ENCODE measurements around the gene VAMP2.

VAMP2 gene

DNA sequence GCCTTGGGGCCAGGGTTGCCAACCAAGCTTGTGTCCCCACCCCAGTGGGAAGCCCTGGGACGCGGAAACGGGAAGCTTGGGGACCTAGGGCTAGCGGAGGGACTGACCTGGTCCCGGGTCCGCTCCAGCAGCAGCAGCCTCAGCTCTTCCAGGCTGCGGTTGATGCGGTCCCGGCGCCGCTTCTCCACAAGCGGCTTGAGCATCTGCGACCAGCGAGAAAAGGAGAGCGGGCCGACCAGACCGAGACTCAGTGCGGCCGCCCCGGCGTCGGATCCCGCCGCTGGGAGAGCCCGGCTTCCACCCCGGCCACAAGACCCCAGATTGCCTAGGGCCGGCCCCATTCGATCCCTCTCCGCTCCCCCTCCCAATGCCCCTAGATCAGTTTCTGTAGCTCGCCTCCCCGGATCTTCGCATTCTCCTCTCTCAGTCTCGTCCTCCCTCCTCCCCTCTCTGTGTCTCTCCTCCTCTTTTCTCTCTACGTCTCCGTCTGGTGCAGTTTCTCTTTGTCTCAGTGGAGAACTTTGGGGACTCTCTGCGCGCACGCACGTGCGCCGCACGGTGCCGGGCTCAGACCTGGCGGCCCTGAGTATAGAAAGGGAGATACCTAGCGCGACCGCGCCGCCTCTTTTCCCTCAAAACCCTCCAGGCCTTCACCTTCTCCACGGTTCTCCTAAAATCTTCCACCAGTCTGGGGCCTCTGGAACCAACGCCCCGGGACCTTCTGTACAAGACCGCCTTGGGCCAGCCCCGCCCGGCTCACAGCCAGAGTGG is 39.6 kb downstream of the VAMP2 start:
- Histone ChIP-seq H3K27me3 (ENCODE audit: control insufficient read depth, low read length) (peaks cover 48% of the 10 kb centered on the region), H3K9me3 (ENCODE audit: control insufficient read depth, insufficient read depth, low read length) (no peaks in the 10 kb centered on the region), H3K4me2 (ENCODE audit: low read length) (peak overlapping the region; percentile 98), H3K36me3 (ENCODE audit: control insufficient read depth, low read length) (no peaks in the 10 kb centered on the region), H3K9me2 (replicated peaks; ENCODE audit: control insufficient read depth, low read length) (no peaks in the 10 kb centered on the region), H3F3A (ENCODE audit: control insufficient read depth, insufficient read depth) (peaks cover 31% of the 10 kb centered on the region), H3K27ac (ENCODE audit: low read depth, low read length) (no peak overlapping the region), H3K79me2 (ENCODE audit: control insufficient read depth, low read length) (no peaks in the 10 kb centered on the region), H3K4me3 (ENCODE audit: low read length) (peak overlapping the region; percentile 80), H3K4me1 (ENCODE audit: control insufficient read depth, low read length) (peaks cover 67% of the 10 kb centered on the region), H4K20me1 (ENCODE audit: control insufficient read depth, insufficient read depth, low read depth, low read length) (0 out of 2 replicates have a peak, but pooled peaks cover 7% of the 10 kb centered on the region)
- TF ChIP-seq EZH2phosphoT487 (IDR thresholded peaks at IDR 0.05; ENCODE audit: borderline replicate concordance, low read length), result peak; percentile 72
- TF ChIP-seq, protein P1, sequence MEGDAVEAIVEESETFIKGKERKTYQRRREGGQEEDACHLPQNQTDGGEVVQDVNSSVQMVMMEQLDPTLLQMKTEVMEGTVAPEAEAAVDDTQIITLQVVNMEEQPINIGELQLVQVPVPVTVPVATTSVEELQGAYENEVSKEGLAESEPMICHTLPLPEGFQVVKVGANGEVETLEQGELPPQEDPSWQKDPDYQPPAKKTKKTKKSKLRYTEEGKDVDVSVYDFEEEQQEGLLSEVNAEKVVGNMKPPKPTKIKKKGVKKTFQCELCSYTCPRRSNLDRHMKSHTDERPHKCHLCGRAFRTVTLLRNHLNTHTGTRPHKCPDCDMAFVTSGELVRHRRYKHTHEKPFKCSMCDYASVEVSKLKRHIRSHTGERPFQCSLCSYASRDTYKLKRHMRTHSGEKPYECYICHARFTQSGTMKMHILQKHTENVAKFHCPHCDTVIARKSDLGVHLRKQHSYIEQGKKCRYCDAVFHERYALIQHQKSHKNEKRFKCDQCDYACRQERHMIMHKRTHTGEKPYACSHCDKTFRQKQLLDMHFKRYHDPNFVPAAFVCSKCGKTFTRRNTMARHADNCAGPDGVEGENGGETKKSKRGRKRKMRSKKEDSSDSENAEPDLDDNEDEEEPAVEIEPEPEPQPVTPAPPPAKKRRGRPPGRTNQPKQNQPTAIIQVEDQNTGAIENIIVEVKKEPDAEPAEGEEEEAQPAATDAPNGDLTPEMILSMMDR (IDR thresholded peaks at IDR 0.05; ENCODE audit: low read depth, low read length, poor library complexity, severe bottlenecking), result no peak

DNA sequence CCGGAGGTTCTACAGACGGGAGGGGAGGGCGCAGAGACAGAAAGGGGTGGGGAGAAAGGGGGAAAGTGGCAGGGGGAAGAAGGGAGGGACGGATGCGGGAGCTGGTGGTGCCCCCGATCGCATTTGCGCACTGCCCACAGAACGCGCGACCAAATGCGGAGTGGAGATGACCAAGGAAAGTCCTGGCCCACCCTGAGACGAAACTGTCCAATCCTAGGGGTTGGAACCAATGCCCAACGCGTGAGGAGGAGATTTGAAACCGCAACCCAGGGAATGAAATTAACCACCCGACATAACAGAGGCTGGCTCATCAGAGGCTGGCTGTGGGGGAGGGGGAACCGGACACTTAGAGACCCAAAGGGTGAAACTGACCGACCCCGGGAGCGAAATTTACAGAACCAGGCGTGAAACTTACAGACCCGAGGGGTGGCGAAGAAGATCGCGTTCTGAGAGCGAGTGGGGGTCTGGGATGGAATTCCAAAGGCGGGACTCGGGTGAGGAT is 40.3 kb downstream of the VAMP2 start:
- peaks cover 31% of the 10 kb centered on the region for H3F3A ChIP-seq (ENCODE audit: control insufficient read depth, insufficient read depth)
- H3K4me3 ChIP-seq (ENCODE audit: low read length), result peak overlapping the region; percentile 80
- H3K27ac ChIP-seq (ENCODE audit: low read depth, low read length), result no peak overlapping the region
- peak overlapping the region; percentile 98 for H3K4me2 ChIP-seq (ENCODE audit: low read length)
- TF ChIP-seq, protein P1 (IDR thresholded peaks at IDR 0.05; ENCODE audit: low read depth, low read length, poor library complexity, severe bottlenecking), result no peak
- TF ChIP-seq EZH2phosphoT487 (IDR thresholded peaks at IDR 0.05; ENCODE audit: borderline replicate concordance, low read length), result peak; percentile 96
- no peaks in the 10 kb centered on the region for H3K36me3 ChIP-seq (ENCODE audit: control insufficient read depth, low read length)
- no peaks in the 10 kb centered on the region for H3K9me2 ChIP-seq (replicated peaks; ENCODE audit: control insufficient read depth, low read length)
- peaks cover 74% of the 10 kb centered on the region for H3K4me1 ChIP-seq (ENCODE audit: control insufficient read depth, low read length)
- H4K20me1 ChIP-seq (ENCODE audit: control insufficient read depth, insufficient read depth, low read depth, low read length), result 0 out of 2 replicates have a peak, but pooled peaks cover 7% of the 10 kb centered on the region
- no peaks in the 10 kb centered on the region for H3K9me3 ChIP-seq (ENCODE audit: control insufficient read depth, insufficient read depth, low read length)
- peaks cover 54% of the 10 kb centered on the region for H3K27me3 ChIP-seq (ENCODE audit: control insufficient read depth, low read length)
- no peaks in the 10 kb centered on the region for H3K79me2 ChIP-seq (ENCODE audit: control insufficient read depth, low read length)

DNA sequence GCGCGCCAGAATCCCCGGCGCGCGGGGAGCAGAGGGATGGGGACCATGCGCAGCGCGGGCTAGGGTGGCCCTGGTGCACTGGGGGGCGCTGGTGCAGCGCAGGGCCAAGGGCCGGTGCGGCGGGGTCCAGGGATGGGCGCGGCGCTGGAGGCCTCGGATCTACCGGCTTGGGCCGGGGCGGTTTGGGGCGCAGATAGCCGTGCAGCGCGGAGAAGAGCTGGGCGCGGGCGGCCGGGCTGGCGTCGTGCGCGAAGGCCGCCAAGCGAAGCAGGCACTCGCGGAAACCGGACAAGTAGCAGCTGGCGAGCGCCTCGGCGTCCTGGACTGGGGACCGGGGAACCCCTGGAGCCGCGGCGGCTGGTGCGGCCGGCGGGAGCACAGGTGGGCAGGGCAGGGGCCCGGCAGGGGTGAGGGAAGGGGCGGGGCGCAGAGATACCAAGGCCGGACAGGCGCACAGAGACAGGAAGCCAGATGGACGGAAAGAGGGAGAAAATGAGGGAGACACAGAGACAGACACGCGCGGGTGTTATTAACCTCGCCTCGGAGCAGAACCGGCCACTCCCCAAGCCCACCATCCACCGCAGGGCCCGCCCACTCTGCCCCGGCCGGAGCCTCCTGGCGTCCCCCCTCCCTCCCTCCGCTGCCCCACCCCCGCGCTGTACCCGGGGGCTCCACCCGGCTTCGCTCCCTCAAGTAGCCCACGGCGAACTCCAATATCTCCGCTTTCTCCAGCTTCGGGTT is 40.9 kb downstream of the VAMP2 start:
- H3K4me3 ChIP-seq (ENCODE audit: low read length), result peak overlapping the region; percentile 80
- peak overlapping the region; percentile 98 for H3K4me2 ChIP-seq (ENCODE audit: low read length)
- no peaks in the 10 kb centered on the region for H3K9me3 ChIP-seq (ENCODE audit: control insufficient read depth, insufficient read depth, low read length)
- H3K27me3 ChIP-seq (ENCODE audit: control insufficient read depth, low read length), result peaks cover 55% of the 10 kb centered on the region
- H4K20me1 ChIP-seq (ENCODE audit: control insufficient read depth, insufficient read depth, low read depth, low read length), result 0 out of 2 replicates have a peak, but pooled peaks cover 7% of the 10 kb centered on the region
- peaks cover 27% of the 10 kb centered on the region for H3F3A ChIP-seq (ENCODE audit: control insufficient read depth, insufficient read depth)
- TF ChIP-seq EZH2phosphoT487 (IDR thresholded peaks at IDR 0.05; ENCODE audit: borderline replicate concordance, low read length), result no peak
- TF ChIP-seq, protein P1 (IDR thresholded peaks at IDR 0.05; ENCODE audit: low read depth, low read length, poor library complexity, severe bottlenecking), result peak; percentile 80
- H3K36me3 ChIP-seq (ENCODE audit: control insufficient read depth, low read length), result no peaks in the 10 kb centered on the region
- H3K9me2 ChIP-seq (replicated peaks; ENCODE audit: control insufficient read depth, low read length), result no peaks in the 10 kb centered on the region
- H3K27ac ChIP-seq (ENCODE audit: low read depth, low read length), result no peak overlapping the region
- H3K4me1 ChIP-seq (ENCODE audit: control insufficient read depth, low read length), result peaks cover 72% of the 10 kb centered on the region
- no peaks in the 10 kb centered on the region for H3K79me2 ChIP-seq (ENCODE audit: control insufficient read depth, low read length)
